Activated CD8-positive, alpha-beta T cell treated with anti-CD3 and anti-CD28 coated beads for 36 hours (primary cell): ENCODE data around the gene DGKI. TPM values are rescaled to one million over a fixed set of nuclear protein-coding genes. Genes with fewer than 3 reads are reported as not detected.

Source experiments
- ATAC-seq: fragments of 200-7000 bp; cut with Tn5 transposase; one replicate; pipeline ENCODE4 v1.10.0; 2021; ENCODE audit warnings: mild to moderate bottlenecking, moderate library complexity
- CTCF ChIA-PET: fragments of 350-600 bp; sonication (Branson Sonifier 250); formaldehyde crosslinking; loops from one replicate; lab custom pipeline; 2021; ENCODE audit warnings: antibody characterized with exemption; lab: Charles Lee
- POLR2A ChIA-PET: fragments of 350-600 bp; sonication (Branson Sonifier 250); formaldehyde crosslinking; loops from one replicate; lab custom pipeline; 2021; ENCODE audit warnings: antibody characterized with exemption; lab: Charles Lee
- DNase-seq: peaks from one replicate; pipeline ENCODE4 v3.0.0-alpha.2; 2020
- H3K27ac Mint-ChIP-seq: one replicate; pipeline ENCODE4 v1.8.0; 2021; ENCODE audit warnings: mild to moderate bottlenecking, mixed read lengths
- H3K27me3 Mint-ChIP-seq: one replicate; pipeline ENCODE4 v1.8.0; 2021; ENCODE audit warnings: mixed read lengths
- H3K36me3 Mint-ChIP-seq: one replicate; pipeline ENCODE4 v1.8.0; 2021; ENCODE audit warnings: low read depth, mixed read lengths
- H3K4me1 Mint-ChIP-seq: one replicate; pipeline ENCODE4 v1.8.0; 2021; ENCODE audit warnings: low read depth, mixed read lengths
- H3K4me3 Mint-ChIP-seq: one replicate; pipeline ENCODE4 v1.8.0; 2021; ENCODE audit warnings: mild to moderate bottlenecking, moderate library complexity, mixed read lengths
- H3K9me3 Mint-ChIP-seq: one replicate; pipeline ENCODE4 v1.8.0; 2021; ENCODE audit warnings: mixed read lengths
- CTCF ChIP-seq: fragments of 200-600 bp; IDR thresholded peaks from one replicate; pipeline ENCODE4 v1.8.0; 2022; ENCODE audit warnings: antibody characterized with exemption, mild to moderate bottlenecking
- intact Hi-C: fragments of 100-400 bp; cut with micrococcal nuclease; formaldehyde crosslinking; loops from one replicate; pipeline ENCODE4 v1.10.0; 2022
- total RNA-seq, 2 experiments: library from RNA; stranded (reverse); gene quantifications; one replicate each; pipeline ENCODE4 v1.2.3, GENCODE V29; 2021

Gene DGKI
- total RNA-seq, 2 experiments from 2014 or later, result 0.38 to 0.65 TPM

GRCh38 chr7:137860542-137860941, 13.8 kb upstream of the DGKI start:
- ATAC-seq (no peak), DNase-seq (no peak)
- CTCF ChIA-PET, result no interaction called here
- Mint-ChIP-seq H3K4me1 (no peaks in the 10 kb centered on the region), H3K27ac (no peak overlapping the region), H3K27me3 (no peaks in the 10 kb centered on the region), H3K4me3 (no peak overlapping the region), H3K9me3 (peaks cover 3% of the 10 kb centered on the region), H3K36me3 (peaks cover 6% of the 10 kb centered on the region)
- no peak for TF ChIP-seq CTCF
- intact Hi-C loops, result no loop called here
- POLR2A ChIA-PET, result no interaction called here

DNA sequence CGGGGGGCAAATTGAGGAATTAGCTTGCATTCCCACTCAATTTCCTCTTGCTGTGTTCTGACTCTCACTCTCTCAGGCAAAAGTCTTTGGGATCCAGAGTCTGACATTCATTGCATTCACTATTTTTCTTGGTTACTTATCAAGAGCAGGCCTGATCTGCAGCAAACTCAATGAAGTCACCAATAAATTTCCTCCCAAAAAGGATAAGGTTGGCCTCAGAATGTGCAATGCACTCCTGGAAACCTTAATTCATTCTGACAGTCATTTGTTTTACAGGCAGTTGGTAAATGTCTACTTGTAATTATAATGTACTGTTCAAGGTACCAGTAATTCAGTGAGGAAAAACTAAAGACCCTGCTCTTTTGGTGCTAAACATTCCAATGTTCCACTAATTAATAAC, 6.3 kb upstream of the DGKI start:
- intact Hi-C loops, result no loop called here
- H3K4me1 Mint-ChIP-seq, result peaks cover 7% of the 10 kb centered on the region
- peaks cover 13% of the 10 kb centered on the region for H3K27me3 Mint-ChIP-seq
- ChIA-PET POLR2A (no interaction called here), CTCF (no interaction called here)
- H3K27ac Mint-ChIP-seq, result no peak overlapping the region
- no peak for ATAC-seq
- no peak for TF ChIP-seq CTCF
- no peaks in the 10 kb centered on the region for H3K9me3 Mint-ChIP-seq
- H3K4me3 Mint-ChIP-seq, result no peak overlapping the region
- no peaks in the 10 kb centered on the region for H3K36me3 Mint-ChIP-seq
- DNase-seq, result no peak

- ATAC-seq (no peak), DNase-seq (no peak)
- Mint-ChIP-seq H3K4me3 (no peak overlapping the region), H3K27me3 (peaks cover 21% of the 10 kb centered on the region), H3K4me1 (peaks cover 10% of the 10 kb centered on the region), H3K27ac (no peak overlapping the region), H3K36me3 (no peaks in the 10 kb centered on the region), H3K9me3 (no peaks in the 10 kb centered on the region)
- POLR2A ChIA-PET, result no interaction called here
- no peak for TF ChIP-seq CTCF
- CTCF ChIA-PET, result no interaction called here
- intact Hi-C loops, result no loop called here
Measured at GRCh38 chr7:137852108-137852507, 5.3 kb upstream of the DGKI start.

GRCh38 chr7:137850972-137851945, 4.5 kb upstream of the DGKI start:
- H3K4me1 Mint-ChIP-seq, result peaks cover 10% of the 10 kb centered on the region
- peaks cover 21% of the 10 kb centered on the region for H3K27me3 Mint-ChIP-seq
- no peaks in the 10 kb centered on the region for H3K9me3 Mint-ChIP-seq
- no peak overlapping the region for H3K4me3 Mint-ChIP-seq
- ATAC-seq, result peak; percentile 31
- ChIA-PET POLR2A (no interaction called here), CTCF (no interaction called here)
- no peaks in the 10 kb centered on the region for H3K36me3 Mint-ChIP-seq
- no peak for DNase-seq
- no peak overlapping the region for H3K27ac Mint-ChIP-seq
- intact Hi-C loops, result no loop called here
- no peak for TF ChIP-seq CTCF

- Mint-ChIP-seq H3K27me3 (peaks cover 28% of the 10 kb centered on the region), H3K4me1 (peaks cover 10% of the 10 kb centered on the region), H3K36me3 (no peaks in the 10 kb centered on the region), H3K9me3 (no peaks in the 10 kb centered on the region), H3K4me3 (no peak overlapping the region), H3K27ac (no peak overlapping the region)
- ATAC-seq (no peak), DNase-seq (no peak)
- intact Hi-C loops, result no loop called here
- TF ChIP-seq CTCF, result no peak
- CTCF ChIA-PET, result interaction anchor here (1.0 to 1.1 kb wide), 2 partner anchors 16 to 18 kb away, joined by 3 to 4 read pairs; no protein-coding TSS in a partner anchor
- POLR2A ChIA-PET, result no interaction called here
Measured at GRCh38 chr7:137850571-137850970, 3.8 kb upstream of the DGKI start.
